ENCODE results near the gene RAB27B.

DNA sequence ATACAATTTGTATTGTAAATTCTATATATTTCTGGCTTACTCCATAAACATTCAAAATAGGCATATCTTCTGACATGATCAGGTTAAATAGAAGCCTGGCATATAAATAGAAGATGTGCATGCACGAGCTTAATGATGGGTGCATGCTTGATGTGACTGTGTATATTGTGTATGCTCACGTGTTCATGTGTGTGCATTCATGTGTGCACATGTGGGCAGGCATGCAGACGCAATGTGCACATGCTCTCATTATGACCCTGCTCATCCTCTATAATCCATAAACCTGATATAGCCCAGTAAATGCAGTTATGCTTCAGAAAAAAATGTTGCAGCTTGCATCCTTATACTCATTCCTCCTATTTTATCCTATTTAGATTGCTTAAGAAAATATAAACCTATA, 29.2 kb downstream of the RAB27B start:
- TF ChIP-seq, protein P1, sequence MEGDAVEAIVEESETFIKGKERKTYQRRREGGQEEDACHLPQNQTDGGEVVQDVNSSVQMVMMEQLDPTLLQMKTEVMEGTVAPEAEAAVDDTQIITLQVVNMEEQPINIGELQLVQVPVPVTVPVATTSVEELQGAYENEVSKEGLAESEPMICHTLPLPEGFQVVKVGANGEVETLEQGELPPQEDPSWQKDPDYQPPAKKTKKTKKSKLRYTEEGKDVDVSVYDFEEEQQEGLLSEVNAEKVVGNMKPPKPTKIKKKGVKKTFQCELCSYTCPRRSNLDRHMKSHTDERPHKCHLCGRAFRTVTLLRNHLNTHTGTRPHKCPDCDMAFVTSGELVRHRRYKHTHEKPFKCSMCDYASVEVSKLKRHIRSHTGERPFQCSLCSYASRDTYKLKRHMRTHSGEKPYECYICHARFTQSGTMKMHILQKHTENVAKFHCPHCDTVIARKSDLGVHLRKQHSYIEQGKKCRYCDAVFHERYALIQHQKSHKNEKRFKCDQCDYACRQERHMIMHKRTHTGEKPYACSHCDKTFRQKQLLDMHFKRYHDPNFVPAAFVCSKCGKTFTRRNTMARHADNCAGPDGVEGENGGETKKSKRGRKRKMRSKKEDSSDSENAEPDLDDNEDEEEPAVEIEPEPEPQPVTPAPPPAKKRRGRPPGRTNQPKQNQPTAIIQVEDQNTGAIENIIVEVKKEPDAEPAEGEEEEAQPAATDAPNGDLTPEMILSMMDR (IDR thresholded peaks at IDR 0.05), result no peak
- no peak for TF ChIP-seq POLR2A (IDR thresholded peaks at IDR 0.05)
